H1 (cell line): ENCODE results near the gene EHBP1. TPM values are rescaled to one million over a fixed set of nuclear protein-coding genes. Genes with fewer than 3 reads are reported as not detected.
A peak's percentile ranks its signal among the peaks of the same experiment; 100 is the strongest.

Source experiments
- CTCF ChIA-PET: fragments of 300-600 bp; sonication (Branson Sonifier 250); formaldehyde crosslinking; loops from one replicate; lab custom pipeline; 2021; ENCODE audit not compliant: partially characterized antibody; lab: Charles Lee
- POLR2A ChIA-PET: fragments of 300-600 bp; sonication (Branson Sonifier 250); formaldehyde crosslinking; loops from one replicate; lab custom pipeline; 2021; ENCODE audit warnings: inconsistent platforms; ENCODE audit not compliant: partially characterized antibody; lab: Charles Lee
- DNase-seq, 2 experiments: peaks; one replicate each; pipeline versions ENCODE4 v3.0.0 to v3.0.0-alpha.2; 2010 to 2022; ENCODE audit warnings: low spot score in 2 of 2, low read depth in 1 of 2, mixed read lengths in 1 of 2
- FAIRE-seq: peaks from 2 replicates; lab custom pipeline; 2011; peaks lifted over from hg19 to GRCh38; lab: Jason Lieb, UNC
- H2AFZ ChIP-seq: 2 replicates; pipeline ENCODE4 v1.8.1; 2012; ENCODE audit warnings: low read length, inconsistent platforms
- H2AK5ac ChIP-seq: 2 replicates; pipeline ENCODE4 v1.6.1; 2013; ENCODE audit warnings: low read depth, low read length
- H2BK120ac ChIP-seq: replicated peaks from 2 replicates; pipeline ENCODE3; 2013; ENCODE audit warnings: low read depth, low read length, inconsistent platforms
- H2BK12ac ChIP-seq: 2 replicates; pipeline ENCODE4 v1.6.1; 2013; ENCODE audit warnings: low read depth, low read length
- H2BK15ac ChIP-seq: 2 replicates; pipeline ENCODE4 v1.6.1; 2013; ENCODE audit warnings: low read length
- H2BK20ac ChIP-seq: 2 replicates; pipeline ENCODE4 v1.6.1; 2013; ENCODE audit warnings: low read length
- H2BK5ac ChIP-seq: 2 replicates; pipeline ENCODE4 v1.6.1; 2013; ENCODE audit warnings: low read depth, low read length
- H3K14ac ChIP-seq: 2 replicates; pipeline ENCODE4 v1.6.1; 2013; ENCODE audit warnings: inconsistent platforms; ENCODE audit not compliant: insufficient read length
- H3K18ac ChIP-seq: 2 replicates; pipeline ENCODE4 v1.6.1; 2013; ENCODE audit warnings: low read length; ENCODE audit errors: extremely low read depth
- H3K23ac ChIP-seq: 2 replicates; pipeline ENCODE4 v1.6.1; 2013; ENCODE audit warnings: inconsistent platforms; ENCODE audit not compliant: insufficient read length
- H3K23me2 ChIP-seq: 2 replicates; pipeline ENCODE4 v1.6.1; 2013; ENCODE audit warnings: low read depth, low read length
- H3K27ac ChIP-seq: 2 replicates; pipeline ENCODE4 v1.6.1; 2011; ENCODE audit warnings: low read depth, low read length, inconsistent platforms
- H3K27me3 ChIP-seq, 4 experiments: replicated peaks in 1 of 4; 1 replicate in 1 of 4; 2 replicates in 3 of 4; pipeline versions ENCODE4 v1.6.1 to v1.8.1; 2011 to 2013; ENCODE audit warnings: low read length in 3 of 4, mild to moderate bottlenecking in 3 of 4, inconsistent platforms in 2 of 4, mixed read lengths in 2 of 4, moderate library complexity in 1 of 4; ENCODE audit not compliant: control insufficient read depth in 3 of 4, insufficient read depth in 3 of 4; ENCODE audit errors: extremely low read depth in 1 of 4
- H3K36me3 ChIP-seq, 4 experiments: 2 replicates each; pipeline versions ENCODE4 v1.6.1 to v1.8.1; 2011 to 2013; ENCODE audit warnings: mild to moderate bottlenecking in 4 of 4, low read length in 3 of 4, moderate library complexity in 2 of 4, control low read depth in 1 of 4, inconsistent platforms in 1 of 4; ENCODE audit not compliant: insufficient read depth in 4 of 4, control insufficient read depth in 2 of 4
- H3K4ac ChIP-seq: replicated peaks from 2 replicates; pipeline ENCODE3; 2013; ENCODE audit warnings: low read length, low read depth, mixed read lengths, inconsistent platforms; ENCODE audit not compliant: insufficient read length
- H3K4me1 ChIP-seq, 4 experiments: replicated peaks in 1 of 4; 1 replicate in 1 of 4; 2 replicates in 3 of 4; pipeline versions ENCODE4 v1.6.1 to v1.8.1; 2011 to 2013; ENCODE audit warnings: low read length in 3 of 4, inconsistent platforms in 2 of 4, mixed read lengths in 1 of 4; ENCODE audit not compliant: insufficient read depth in 4 of 4, control insufficient read depth in 3 of 4
- H3K4me2 ChIP-seq, 2 experiments: 2 replicates each; pipeline versions ENCODE4 v1.6.1 to v1.8.1; 2011 to 2013; ENCODE audit warnings: low read depth in 2 of 2, low read length in 2 of 2, control low read depth in 1 of 2, inconsistent platforms in 1 of 2, mild to moderate bottlenecking in 1 of 2; ENCODE audit not compliant: insufficient read depth in 1 of 2
- H3K4me3 ChIP-seq, 4 experiments: fragments of 200-600, 300-600 bp in 1 of 4; sonication (generic), shearing (Covaris generic), sonication (Bioruptor Twin) in 1 of 4; 2 replicates each; pipeline versions ENCODE4 v1.5.1 to v1.8.1; 2011 to 2016; ENCODE audit warnings: low read length in 4 of 4, low read depth in 3 of 4, control low read depth in 2 of 4, inconsistent platforms in 2 of 4, mild to moderate bottlenecking in 2 of 4, mixed read lengths in 1 of 4, moderate library complexity in 1 of 4; ENCODE audit not compliant: insufficient read depth in 2 of 4; ENCODE audit errors: extremely low read depth in 1 of 4
- H3K56ac ChIP-seq: replicated peaks from 2 replicates; pipeline ENCODE3; 2013; ENCODE audit warnings: low read depth, mild to moderate bottlenecking, mixed read lengths, low read length, inconsistent platforms; ENCODE audit not compliant: insufficient read length
- H3K79me1 ChIP-seq: 2 replicates; pipeline ENCODE4 v1.6.1; 2013; ENCODE audit warnings: low read depth, low read length, control low read depth
- H3K79me2 ChIP-seq, 2 experiments: 2 replicates each; pipeline versions ENCODE4 v1.6.1 to v1.8.1; 2012 to 2013; ENCODE audit warnings: low read length in 2 of 2, mild to moderate bottlenecking in 2 of 2, inconsistent platforms in 1 of 2; ENCODE audit not compliant: insufficient read depth in 2 of 2, control insufficient read depth in 1 of 2
- H3K9ac ChIP-seq, 4 experiments: replicated peaks in 1 of 4; 1 replicate in 1 of 4; 2 replicates in 3 of 4; pipeline versions ENCODE4 v1.6.1 to v1.8.1; 2011 to 2013; ENCODE audit warnings: low read depth in 3 of 4, low read length in 3 of 4, control low read depth in 2 of 4, mild to moderate bottlenecking in 2 of 4, moderate library complexity in 2 of 4, inconsistent platforms in 1 of 4; ENCODE audit errors: extremely low read depth in 1 of 4
- H3K9me3 ChIP-seq, 2 experiments: 2 replicates each; pipeline versions ENCODE4 v1.6.1 to v1.8.1; 2012 to 2013; ENCODE audit warnings: mild to moderate bottlenecking in 2 of 2, moderate library complexity in 2 of 2, control low read depth in 1 of 2, inconsistent platforms in 1 of 2, low read depth in 1 of 2, low read length in 1 of 2, mixed read lengths in 1 of 2; ENCODE audit not compliant: insufficient read depth in 2 of 2
- H4K20me1 ChIP-seq, 2 experiments: replicated peaks in 1 of 2; 2 replicates each; pipeline versions ENCODE3 to v1.8.1; 2011 to 2013; ENCODE audit warnings: inconsistent platforms in 2 of 2, low read length in 2 of 2, mild to moderate bottlenecking in 1 of 2; ENCODE audit not compliant: insufficient read depth in 2 of 2, control insufficient read depth in 1 of 2
- H4K5ac ChIP-seq: 2 replicates; pipeline ENCODE4 v1.6.1; 2013; ENCODE audit warnings: low read length, low read depth, mixed read lengths, inconsistent platforms; ENCODE audit not compliant: insufficient read length
- H4K8ac ChIP-seq: 2 replicates; pipeline ENCODE4 v1.8.0; 2013; ENCODE audit warnings: mild to moderate bottlenecking, moderate library complexity, low read length, inconsistent platforms; ENCODE audit not compliant: insufficient read depth; ENCODE audit errors: extremely low read depth
- H4K91ac ChIP-seq: replicated peaks from 2 replicates; pipeline ENCODE3; 2013; ENCODE audit warnings: low read length, mixed read lengths, inconsistent platforms; ENCODE audit not compliant: insufficient read length
- CEBPB ChIP-seq: IDR thresholded peaks from 2 replicates; pipeline ENCODE4 v1.6.1; 2012; ENCODE audit warnings: low read depth, low read length
- POLR2AphosphoS5 ChIP-seq: IDR thresholded peaks from 2 replicates; pipeline ENCODE4 v1.6.1; 2011; ENCODE audit warnings: low read depth, low read length
- RFX5 ChIP-seq: IDR thresholded peaks from 2 replicates; pipeline ENCODE4 v1.6.1; 2011; ENCODE audit warnings: low read depth, low read length, improper control_type of control experiment, borderline replicate concordance
- SAP30 ChIP-seq: fragments of 300-600 bp; sonication (generic); IDR thresholded peaks from 2 replicates; pipeline ENCODE4 v1.7.1; 2012; ENCODE audit warnings: low read length, moderate library complexity, mild to moderate bottlenecking, inconsistent platforms; ENCODE audit not compliant: insufficient read depth, insufficient replicate concordance
- WGBS, 2 experiments: shearing (Covaris generic) in 1 of 2; methylation state at CpG; one replicate each; pipeline versions ENCODE4 v1.1.6 to v1.1.7; 2013 to 2015; ENCODE audit warnings: low lambda C conversion rate in 2 of 2, mixed read lengths in 2 of 2, inconsistent platforms in 1 of 2, low coverage in 1 of 2, missing lambda C conversion rate in 1 of 2; ENCODE audit not compliant: insufficient replicate concordance in 2 of 2, insufficient coverage in 1 of 2, insufficient read length in 1 of 2; ENCODE audit errors: extremely low coverage in 1 of 2, missing lambda C conversion rate in 1 of 2; 5-methylcytosine and 5-hydroxymethylcytosine counted together
- polyA plus RNA-seq, 7 experiments: library from polyadenylated mRNA; depleted of rRNA in 3 of 7; stranded (reverse) in 5 of 7; unstranded in 2 of 7; fragments of >200 nt in 5 of 7; fragments of 200-250 nt in 2 of 7; gene quantifications; 1 replicate in 5 of 7; 2 replicates in 1 of 7; 4 replicates in 1 of 7; pipeline versions ENCODE4 v1.2.1 to v1.2.3, GENCODE V29; 2011 to 2013; ENCODE audit warnings: missing spikeins in 2 of 7, mixed read lengths in 2 of 7
- total RNA-seq: library from RNA; stranded (reverse); fragmentation: NEBNext Ultra II Directional; extraction: Animal tissue kit (Norgen Biotek cat#: 25700); gene quantifications from 2 replicates; pipeline ENCODE4 v1.2.1, GENCODE V29; 2021
- TF ChIP-seq, protein P1 (sequence below): IDR thresholded peaks from 2 replicates; pipeline ENCODE4 v1.6.1; 2012; ENCODE audit warnings: low read length, inconsistent platforms

EHBP1 gene
- total and polyA plus RNA-seq, 2 of the 8 experiments (the other 6 are each of a cell fraction or from before 2014, with no cell fraction given): 12.0 to 64.1 TPM

DNA sequence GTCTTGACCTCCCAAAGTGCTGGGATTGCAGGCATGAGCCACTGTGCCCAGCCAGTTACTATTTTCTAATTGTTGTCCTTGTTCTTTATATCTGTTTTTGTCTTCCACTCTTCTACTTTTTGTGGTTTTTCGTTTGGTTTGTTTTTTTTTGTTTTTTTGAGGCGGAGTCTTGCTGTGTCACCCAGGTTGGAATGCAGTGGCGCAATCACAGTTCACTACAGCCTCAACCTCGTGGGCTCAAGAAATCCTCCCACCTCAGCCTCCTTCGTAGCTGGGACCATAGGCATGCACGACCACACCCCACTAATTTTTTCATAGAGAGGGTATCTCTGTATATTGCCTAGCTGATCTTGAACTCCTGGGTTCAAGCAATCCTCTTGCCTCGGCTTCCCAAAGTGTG lies 100.7 kb downstream of the EHBP1 start:
- no peak overlapping the region for H3K4me2 ChIP-seq
- H3K9me3 ChIP-seq: no peaks in the 10 kb centered on the region
- H3K9ac ChIP-seq: no peak overlapping the region
- no peak overlapping the region for H4K91ac ChIP-seq
- no peak overlapping the region for H2BK12ac ChIP-seq
- H4K8ac ChIP-seq: no peak overlapping the region
- H3K14ac ChIP-seq: no peak overlapping the region
- no peak overlapping the region for H3K4me3 ChIP-seq
- FAIRE-seq (no peak), DNase-seq (no peak)
- no peak overlapping the region for H3K4ac ChIP-seq
- no peak overlapping the region for H4K5ac ChIP-seq
- no peak overlapping the region for H2BK5ac ChIP-seq
- no peak overlapping the region for H2BK120ac ChIP-seq
- H3K79me2 ChIP-seq: 0 out of 4 replicates have a peak, but pooled peaks cover 0 to 3% of the 10 kb centered on the region in 2 experiments
- H2AFZ ChIP-seq: no peak overlapping the region
- H3K18ac ChIP-seq: no peak overlapping the region
- H3K23me2 ChIP-seq: no peaks in the 10 kb centered on the region
- H3K56ac ChIP-seq: no peak overlapping the region
- no peaks in the 10 kb centered on the region for H3K4me1 ChIP-seq
- no peaks in the 10 kb centered on the region for H3K36me3 ChIP-seq
- WGBS, 2 experiments: 87% methylated on average over 7 of the region's 7 CpGs; no CpG with 5 or more reads in 1 of the 2 experiments
- ChIA-PET CTCF (interaction anchor here (0.6 to 2.6 kb wide), 3 partner anchors 31 to 449 kb away, joined by 3 to 5 read pairs (median 4); no protein-coding TSS in a partner anchor), POLR2A (no interaction called here)
- H3K23ac ChIP-seq: no peak overlapping the region
- TF ChIP-seq, protein P1, sequence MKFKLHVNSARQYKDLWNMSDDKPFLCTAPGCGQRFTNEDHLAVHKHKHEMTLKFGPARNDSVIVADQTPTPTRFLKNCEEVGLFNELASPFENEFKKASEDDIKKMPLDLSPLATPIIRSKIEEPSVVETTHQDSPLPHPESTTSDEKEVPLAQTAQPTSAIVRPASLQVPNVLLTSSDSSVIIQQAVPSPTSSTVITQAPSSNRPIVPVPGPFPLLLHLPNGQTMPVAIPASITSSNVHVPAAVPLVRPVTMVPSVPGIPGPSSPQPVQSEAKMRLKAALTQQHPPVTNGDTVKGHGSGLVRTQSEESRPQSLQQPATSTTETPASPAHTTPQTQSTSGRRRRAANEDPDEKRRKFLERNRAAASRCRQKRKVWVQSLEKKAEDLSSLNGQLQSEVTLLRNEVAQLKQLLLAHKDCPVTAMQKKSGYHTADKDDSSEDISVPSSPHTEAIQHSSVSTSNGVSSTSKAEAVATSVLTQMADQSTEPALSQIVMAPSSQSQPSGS: no peak
- peak; percentile 76 for TF ChIP-seq CEBPB
- TF ChIP-seq RFX5: no peak
- no peak for TF ChIP-seq POLR2AphosphoS5
- no peak for TF ChIP-seq SAP30
- no peaks in the 10 kb centered on the region for H3K27me3 ChIP-seq
- no peak overlapping the region for H2BK15ac ChIP-seq
- H2BK20ac ChIP-seq: no peak overlapping the region
- H4K20me1 ChIP-seq: peaks cover 0 to 1% of the 10 kb centered on the region in 2 experiments
- no peak overlapping the region for H3K27ac ChIP-seq
- H2AK5ac ChIP-seq: no peak overlapping the region
- H3K79me1 ChIP-seq: no peaks in the 10 kb centered on the region; the same call in 1 of the 2 replicates
